GM19463 (cell line): ENCODE data around the gene UFD1.

ENCODE experiments used
- ATAC-seq: cut with Tn5 transposase; IDR thresholded peaks from one replicate; pipeline ENCODE4 v1.9.1; 2021; ENCODE audit warnings: mild to moderate bottlenecking, moderate library complexity; ENCODE audit not compliant: unreplicated experiment

UFD1 gene

DNA sequence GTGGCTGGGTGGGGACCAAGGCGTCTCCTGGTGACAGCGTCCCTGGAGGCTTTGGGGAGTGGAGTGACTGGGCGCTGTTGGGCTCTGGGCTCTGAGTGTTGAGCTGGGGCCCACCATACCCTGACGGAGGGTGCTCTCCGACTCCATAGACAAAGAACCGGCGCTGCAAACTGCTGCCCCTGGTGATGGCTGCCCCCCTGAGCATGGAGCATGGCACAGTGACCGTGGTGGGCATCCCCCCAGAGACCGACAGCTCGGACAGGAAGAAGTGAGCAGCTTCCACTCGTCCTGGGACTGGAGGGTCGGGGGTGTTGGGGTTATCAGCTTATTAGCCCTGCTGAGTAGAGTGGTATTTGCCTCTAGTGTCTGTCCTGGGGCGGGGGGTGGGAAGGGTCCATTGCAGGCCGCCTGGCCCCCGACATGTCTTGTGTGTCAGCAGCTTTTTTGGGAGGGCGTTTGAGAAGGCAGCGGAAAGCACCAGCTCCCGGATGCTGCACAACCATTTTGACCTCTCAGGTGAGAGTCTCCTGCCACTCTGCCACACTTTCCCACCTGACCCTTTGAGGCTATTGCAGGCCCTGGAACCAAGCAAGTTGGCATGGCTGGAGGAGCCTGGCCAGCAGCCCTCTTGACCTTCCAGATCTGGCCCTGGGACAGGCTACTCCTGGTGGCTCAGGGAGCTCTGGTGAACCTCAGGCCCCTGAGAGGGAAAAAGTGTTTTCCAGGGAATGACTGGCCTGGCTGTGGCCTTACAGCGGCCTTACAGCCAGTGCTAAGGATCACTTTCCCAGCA is 37.6 kb upstream of the UFD1 start:
- ATAC-seq: no peak

DNA sequence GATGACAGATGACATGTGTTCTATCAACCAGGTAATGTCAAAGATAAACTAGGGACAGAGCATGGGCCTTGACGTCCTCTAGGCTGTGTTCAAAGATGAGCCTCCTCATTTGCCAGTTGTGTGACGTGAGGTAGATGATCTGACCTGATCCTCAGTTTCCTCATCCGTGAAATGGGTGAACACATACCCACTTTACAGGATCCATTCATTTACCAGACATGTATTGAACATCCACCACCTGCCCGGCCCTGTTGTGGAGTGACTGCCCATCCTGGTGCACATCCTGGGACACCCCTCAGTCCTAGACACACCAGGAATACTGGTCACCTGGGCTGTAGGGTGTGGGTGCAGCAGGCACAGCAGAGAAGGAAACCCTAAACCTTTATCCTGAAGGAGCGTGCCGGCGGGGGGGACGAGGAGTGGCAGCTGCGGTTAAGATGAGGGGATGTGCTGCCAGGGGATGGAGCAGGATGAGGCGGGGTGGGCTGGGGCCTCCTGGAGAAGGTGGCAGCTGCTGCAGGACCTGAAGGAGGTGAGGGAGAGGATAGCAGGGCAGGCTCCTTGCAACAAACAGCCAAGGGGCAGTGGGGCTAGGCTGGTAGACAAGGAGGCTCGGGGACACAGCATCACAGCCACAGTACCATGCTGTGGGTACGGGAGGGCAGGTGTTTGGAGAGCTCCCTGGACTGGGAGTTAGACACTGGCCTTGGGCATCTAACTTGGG is 36.8 kb upstream of the UFD1 start:
- no peak for ATAC-seq

DNA sequence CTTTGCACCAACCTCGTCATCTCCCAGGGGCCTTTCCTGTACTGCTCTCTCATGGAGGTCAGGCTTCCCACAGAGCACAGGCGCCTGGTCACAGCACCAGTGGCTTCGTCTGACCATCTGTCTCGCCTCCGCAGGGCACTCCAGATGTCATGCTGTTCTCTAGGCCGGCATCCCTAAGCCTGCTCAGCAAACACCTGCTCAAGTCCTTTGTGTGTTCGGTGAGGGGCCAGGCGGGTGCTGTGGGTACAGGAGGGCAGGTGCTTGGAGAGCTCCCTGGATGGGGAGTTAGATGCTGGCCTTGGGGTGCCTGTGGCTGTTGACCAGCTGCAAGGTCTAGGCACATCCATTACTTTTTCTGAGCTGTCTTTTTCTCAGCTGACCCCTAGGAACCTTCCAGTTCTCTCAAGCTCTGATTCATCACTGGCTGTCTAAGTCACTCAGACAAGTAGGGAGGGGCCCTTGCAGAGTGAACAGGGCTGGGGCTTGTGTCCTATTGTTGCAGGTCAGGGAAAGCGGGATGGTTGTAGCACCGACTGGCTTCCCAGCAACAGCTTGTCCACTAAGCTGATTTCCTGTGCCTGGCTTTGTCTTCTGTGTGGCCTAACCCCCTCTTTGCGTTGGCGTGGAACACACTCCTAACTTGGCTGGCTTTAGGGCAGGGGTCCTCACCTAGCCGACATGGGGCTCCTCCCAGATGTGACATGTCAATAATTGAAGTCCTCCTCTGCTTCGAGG is 36.0 kb upstream of the UFD1 start:
- ATAC-seq: no peak

DNA sequence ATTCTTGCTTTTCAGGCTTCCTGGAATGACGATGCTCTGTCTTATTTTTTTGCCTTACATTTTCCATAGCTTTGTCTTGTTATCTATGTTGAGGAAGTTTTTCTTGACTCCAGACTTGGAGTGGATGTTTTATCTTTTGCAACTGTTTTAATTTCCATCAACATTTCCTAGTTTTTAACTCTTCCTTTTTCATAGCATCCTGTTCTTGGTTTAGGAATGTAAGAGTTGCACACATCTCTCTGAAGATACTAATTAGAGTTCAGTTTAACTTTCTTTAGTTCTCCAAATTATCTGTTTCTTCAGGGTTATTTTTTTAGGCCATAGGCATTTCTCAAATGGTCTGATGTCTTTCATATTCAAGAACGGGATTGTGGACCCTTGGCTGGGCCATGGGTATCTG is 34.8 kb upstream of the UFD1 start:
- no peak for ATAC-seq

DNA sequence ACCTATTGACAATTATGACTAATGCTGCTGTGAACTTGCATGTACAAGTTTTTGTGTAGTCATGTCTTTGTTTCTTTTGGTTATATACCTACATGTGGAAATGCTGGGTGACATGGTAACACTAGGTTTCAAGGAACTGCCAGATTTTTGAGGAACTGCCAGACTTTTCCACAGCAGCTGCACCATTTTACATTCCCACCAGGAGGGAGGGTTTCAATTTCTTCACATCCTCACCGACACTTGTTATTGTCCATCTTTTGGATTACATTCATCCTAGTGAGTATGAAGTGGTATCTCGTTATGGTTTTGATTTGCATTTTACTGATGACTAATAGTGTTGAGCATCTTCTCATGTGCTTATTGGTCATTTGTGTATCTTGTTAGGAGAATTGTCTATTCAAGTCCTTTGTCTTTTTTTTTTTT is 31.9 kb upstream of the UFD1 start:
- ATAC-seq: no peak

DNA sequence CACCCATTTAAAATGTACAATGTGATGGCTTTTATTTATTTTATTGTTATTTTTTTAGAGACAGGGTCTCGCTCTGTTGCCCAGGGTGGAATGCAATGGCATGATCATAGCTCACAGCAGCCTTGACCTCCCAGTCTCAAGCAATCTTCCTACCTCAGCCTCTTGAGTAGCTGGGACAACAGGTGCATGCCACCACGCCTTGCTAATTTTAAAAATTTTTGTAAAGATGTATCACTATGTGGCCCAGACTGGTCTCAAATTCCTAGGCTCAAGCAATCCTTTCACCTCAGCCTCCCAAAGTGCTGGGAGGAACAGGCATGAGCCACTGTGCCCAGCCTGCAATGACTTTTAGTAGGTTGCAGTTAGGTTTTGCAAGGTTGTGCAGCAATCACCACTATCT is 30.9 kb upstream of the UFD1 start:
- no peak for ATAC-seq

DNA sequence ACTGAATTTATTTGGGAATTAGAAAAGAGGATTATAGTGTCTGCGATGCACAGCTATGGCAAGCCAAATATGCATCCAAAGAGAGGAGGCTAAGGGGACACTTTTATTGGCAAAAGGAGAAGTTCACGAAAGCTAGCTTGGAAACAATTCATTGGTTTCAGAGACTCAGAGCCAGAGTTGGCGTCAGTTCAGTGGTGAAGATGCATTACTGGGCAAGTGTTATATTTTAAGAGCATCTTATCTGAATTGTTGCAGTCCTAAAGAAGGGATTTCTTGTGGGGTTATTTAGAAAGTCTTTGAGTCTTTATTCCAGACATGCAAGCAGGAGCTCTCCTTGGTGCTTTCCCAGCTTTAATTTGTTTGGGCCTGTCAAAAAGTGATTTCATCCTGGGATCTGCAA is 30.2 kb upstream of the UFD1 start:
- ATAC-seq: no peak

DNA sequence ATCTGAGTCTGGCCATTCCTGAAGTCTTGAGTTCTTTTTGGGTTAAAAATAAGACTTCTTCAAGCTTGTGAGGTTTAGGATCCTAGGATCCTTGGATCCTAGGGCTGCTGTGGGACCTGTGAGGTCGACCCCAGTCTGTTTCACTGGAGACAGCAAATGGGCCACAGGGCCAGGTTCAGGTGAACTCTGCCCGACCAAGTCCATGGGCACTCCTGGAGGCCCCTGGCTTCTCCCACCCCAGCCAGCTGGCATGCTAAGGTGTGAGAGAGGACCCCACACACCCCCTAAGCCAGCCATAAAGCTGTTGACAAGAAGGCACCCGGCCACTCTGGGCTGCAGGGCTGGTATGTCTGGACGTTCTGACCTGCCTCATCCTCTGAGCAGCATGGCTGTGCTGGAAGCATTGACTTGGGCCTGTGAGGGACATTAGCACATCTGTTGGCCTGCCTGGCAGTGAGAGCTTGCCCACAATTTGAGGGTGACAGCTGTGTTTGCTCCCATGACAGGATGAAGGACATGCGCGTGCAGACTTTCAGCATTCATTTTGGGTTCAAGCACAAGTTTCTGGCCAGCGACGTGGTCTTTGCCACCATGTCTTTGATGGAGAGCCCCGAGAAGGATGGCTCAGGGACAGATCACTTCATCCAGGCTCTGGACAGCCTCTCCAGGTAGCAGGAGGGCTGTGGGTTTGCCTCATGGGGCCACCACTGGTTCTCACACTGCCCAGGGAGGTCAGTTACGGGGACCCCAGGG is 29.2 kb upstream of the UFD1 start:
- ATAC-seq: no peak

DNA sequence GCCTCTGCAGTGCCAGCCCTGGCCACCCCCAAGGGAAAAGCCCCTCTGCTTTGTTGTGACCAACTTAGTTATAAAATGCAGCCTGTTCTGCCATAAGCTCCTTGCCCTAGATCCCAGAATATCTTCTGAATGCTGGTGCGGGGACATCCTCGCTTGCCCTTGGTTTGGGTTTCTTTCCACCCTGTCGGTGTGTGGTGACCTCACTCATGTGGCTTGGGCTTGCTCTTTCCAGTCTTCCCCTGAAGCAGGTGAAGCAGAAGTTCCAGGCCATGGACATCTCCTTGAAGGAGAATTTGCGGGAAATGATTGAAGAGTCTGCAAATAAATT is 28.5 kb upstream of the UFD1 start:
- ATAC-seq: no peak

DNA sequence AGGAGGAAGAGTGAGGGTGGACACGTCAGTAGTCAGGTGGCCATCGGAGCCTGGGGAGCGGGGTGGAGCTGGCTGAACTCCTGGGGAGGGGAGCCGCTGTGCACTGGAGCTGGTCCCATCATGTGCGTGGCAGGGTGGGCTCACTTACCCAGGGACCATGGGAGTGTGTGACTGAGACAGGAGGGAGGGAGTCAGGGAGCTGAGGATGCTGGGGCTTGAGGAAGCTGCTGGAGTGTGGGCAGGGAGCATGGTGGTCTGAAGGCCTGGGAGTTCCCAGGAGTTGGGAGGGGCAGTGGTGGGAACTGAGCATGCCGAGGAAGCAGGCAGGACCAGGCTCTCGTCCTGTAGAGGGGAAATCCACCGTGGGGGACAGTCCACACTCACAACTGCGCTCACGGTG is 27.2 kb upstream of the UFD1 start:
- no peak for ATAC-seq

DNA sequence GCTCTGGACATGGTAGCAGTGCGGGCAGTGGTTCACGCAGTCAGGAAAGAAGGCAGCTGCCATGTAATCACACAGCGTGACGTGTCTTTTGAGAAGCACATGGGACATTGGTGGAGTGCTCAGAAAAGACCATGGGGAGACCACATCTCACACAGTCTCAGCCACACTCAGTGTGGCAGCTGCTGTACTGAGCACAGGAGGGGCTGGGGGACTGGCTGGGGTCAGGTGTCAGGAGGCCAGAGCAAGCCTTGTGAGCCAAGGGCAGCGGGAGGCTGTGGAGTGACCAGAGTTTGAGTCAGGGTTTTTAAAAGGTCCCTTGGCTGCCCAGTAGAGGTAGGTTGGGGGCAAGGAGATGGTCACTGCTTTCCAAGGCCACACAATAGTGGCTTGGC is 26.7 kb upstream of the UFD1 start:
- ATAC-seq: no peak

DNA sequence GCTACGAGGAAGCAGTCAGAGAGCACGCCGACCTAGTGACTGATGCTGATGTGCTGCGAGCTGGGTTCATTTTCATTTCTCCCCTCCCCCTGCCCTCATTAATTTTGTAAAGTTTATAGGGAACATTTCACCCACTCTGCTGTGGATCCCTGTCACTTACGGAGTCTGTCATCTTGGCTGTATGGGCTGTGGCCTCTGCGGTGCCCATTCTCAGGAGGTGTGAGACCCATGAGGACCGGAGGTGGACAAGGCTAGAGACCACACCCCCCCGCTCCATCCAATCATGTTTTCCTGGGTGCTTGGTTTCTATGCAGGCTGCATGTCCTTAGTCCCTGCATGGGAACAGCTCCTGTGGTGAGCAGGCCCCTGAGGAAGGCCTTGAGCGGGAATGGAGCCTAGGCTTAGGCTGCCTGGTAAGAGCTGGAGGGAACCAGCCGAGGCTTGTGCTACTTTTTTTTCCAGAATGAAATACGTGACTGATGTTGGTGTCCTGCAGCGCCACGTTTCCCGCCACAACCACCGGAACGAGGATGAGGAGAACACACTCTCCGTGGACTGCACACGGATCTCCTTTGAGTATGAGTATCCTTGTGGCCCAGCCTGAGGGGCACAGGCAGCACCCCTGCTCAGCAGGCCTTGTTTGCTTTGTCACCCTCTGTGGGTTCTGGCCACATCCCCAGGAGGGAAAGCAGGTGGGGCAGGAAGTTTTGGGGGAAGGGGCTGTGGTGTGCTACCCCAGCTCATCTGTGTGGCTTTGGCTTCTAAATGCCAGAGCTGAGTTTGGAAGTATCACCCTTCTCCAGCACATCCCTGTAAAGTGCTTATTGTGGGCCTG is 26.1 kb upstream of the UFD1 start:
- ATAC-seq: no peak

DNA sequence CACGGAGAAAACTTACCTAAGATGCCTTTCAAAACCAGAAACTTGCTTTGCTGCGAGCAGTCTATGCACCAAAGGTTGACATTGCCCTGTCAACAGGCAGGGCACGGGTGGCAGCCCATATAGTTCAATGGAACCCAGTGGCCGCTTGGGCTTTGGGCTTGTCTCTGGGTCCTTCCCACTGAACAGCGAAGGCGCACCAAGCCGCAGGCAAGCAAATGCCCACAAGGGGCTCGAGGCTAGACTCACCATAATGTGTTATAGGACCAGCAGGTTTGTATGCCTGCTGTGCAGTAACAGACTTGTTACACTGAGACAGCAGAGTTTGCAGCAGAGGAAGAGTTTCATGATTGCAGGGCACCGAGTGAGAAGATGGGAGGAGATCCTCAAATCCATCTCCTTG is 24.9 kb upstream of the UFD1 start:
- no peak for ATAC-seq

DNA sequence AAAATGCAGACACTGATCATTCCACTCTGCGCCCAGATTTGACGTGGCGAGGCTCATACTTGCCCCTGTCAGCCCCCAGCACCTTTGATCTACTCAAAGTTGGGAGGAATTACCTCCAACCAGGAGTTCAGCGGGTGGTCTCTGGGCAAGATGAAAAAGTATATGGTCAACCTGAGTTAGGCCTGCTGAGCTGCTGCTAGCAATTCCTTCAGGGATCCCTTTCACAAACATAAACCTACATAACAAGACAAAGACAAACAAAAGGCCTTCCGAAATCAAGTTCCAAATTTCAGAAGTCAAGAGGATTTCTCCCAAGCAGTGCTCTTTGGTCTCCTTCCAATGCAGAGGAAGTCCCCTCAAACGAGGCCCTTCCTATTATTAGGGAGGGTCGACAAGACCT is 24.4 kb upstream of the UFD1 start:
- ATAC-seq: no peak

DNA sequence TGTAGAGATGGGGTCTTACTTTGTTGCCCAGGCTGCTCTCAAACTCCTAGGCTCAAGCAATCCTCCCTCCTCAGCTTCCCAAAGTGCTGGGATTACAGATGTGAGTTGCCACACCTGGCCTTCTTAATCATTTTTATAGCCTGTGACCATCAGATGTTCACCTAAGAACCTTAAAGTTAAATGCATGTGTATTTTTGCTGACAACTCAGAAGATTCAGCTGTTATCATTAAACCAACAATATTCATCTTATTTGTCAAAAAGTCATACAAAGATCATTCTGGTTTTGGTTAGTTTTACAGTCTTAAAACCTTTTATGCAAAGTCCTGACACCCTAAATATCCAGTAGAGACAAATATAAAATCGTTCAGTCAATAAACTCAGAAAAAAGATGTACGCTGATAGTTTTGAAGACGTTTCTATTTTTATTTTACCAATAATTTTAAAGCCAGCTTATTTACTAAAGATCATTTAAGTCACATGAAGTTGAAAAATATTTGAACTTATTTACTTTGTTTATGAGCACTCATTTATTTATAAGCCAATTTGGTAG is 23.0 kb upstream of the UFD1 start:
- ATAC-seq: no peak

DNA sequence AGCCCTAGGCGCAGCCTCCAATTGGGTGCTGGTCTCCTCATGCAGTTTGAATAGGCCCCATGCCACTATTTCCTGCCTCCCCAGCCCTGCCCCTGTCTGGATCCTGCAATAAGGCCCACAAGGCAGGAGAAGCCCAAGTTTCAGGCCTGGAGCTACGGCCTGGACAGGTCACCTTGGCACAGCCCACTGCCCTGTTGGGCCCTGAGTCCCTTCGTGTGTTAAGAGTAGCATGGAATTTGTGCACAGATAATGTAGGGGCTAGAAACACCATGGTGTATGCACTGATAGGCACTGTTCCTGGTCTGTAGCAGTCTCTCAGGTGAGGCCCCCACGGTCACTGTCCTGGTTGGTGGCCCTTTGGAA is 20.9 kb upstream of the UFD1 start:
- no peak for ATAC-seq

DNA sequence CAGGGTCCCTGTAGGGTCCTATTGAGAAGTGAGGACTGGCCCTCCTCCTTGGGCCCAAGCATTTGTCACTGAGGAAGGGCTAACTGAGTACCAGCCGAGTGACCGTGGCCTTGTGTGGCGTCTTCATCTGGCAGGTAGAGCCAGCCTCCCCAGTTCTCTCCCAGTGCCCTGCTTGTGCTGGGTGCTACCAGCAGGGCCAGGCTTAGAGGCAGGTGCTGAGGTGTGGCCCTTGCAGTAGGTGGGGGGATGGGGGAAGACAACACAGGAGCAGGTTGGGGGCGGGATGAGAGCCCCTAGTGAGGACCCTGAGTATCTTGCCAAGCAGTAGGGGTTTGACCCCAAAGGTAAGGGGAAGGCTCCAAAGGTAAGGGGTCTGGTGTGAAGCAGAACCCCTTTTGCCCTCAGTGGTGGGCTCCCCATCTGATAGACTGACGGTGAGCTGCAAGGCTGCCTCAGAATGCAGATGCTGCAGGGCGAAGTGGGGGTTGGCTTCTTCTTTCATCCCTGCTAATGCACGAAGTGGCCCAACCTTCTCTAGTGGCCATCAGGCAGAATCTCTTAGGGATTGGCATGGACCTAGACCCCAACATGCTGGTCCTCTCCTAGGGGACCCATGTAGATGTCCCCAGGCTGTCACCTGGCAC is 20.4 kb upstream of the UFD1 start:
- ATAC-seq: no peak

DNA sequence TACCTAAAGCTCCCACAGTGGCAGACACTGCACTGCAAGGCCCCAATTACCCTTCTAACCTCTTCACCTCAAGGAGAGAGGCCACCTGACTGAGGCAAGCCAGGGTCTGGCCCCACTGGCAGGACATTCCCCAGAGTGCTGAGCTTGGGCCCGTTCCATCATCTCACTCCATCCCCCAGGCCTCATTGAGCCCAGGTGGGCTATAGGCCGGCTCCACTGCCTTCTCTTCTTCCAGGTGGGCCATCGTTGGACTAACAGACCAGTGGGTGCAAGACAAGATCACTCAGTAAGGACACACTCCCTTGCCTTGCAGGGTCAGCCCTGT is 19.8 kb upstream of the UFD1 start:
- no peak for ATAC-seq

DNA sequence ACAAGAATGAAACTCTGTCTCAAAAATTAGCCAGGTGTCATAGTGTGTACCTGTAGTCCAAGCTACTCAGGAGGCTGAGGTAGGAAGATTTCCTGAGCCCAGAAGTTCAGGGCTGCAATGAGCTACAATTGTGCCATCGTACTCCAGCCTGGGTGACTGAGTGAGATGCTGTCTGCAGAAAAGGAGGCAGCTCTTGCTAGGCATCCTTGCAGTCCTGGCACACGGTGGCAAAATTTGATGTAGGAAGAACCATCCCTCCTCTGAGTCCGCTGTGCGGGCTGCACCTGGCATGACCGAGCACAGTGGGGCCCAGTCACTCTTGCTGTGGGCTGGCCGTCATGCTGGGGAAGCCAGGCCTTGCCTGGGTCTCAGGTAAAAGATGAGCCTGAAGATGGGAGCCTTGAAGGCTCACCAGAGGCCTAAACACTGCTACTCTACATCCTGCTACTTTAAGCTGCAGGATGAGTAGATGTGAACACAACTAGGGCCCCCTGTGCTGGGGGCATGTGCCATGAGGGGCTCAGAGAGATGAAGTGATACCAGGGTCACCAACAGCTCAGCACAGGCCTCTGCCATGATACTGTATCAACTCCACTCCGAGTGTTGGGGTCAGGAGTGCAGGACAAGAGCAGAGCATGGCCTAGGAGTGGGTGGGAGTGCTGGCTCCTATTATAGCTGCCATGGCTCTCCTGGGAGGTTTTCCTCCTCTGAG is 19.3 kb upstream of the UFD1 start:
- no peak for ATAC-seq
